WI38 (cell line): ENCODE measurements around the gene TRIM24.

Experiments used
- H3K4me3 ChIP-seq: 2 replicates; pipeline ENCODE4 v1.5.1; 2011; ENCODE audit warnings: low read depth, mild to moderate bottlenecking, control low read depth, low read length
- TF ChIP-seq, protein P1 (sequence below): IDR thresholded peaks from 2 replicates; pipeline ENCODE4 v1.5.1; 2012; ENCODE audit warnings: low read depth, mild to moderate bottlenecking, control low read depth, low read length

The TRIM24 gene

GRCh38 chr7:138549082-138549481 lies 89.0 kb downstream of the TRIM24 start:
- H3K4me3 ChIP-seq, result no peak overlapping the region
- TF ChIP-seq, protein P1, sequence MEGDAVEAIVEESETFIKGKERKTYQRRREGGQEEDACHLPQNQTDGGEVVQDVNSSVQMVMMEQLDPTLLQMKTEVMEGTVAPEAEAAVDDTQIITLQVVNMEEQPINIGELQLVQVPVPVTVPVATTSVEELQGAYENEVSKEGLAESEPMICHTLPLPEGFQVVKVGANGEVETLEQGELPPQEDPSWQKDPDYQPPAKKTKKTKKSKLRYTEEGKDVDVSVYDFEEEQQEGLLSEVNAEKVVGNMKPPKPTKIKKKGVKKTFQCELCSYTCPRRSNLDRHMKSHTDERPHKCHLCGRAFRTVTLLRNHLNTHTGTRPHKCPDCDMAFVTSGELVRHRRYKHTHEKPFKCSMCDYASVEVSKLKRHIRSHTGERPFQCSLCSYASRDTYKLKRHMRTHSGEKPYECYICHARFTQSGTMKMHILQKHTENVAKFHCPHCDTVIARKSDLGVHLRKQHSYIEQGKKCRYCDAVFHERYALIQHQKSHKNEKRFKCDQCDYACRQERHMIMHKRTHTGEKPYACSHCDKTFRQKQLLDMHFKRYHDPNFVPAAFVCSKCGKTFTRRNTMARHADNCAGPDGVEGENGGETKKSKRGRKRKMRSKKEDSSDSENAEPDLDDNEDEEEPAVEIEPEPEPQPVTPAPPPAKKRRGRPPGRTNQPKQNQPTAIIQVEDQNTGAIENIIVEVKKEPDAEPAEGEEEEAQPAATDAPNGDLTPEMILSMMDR, result no peak

- no peak overlapping the region for H3K4me3 ChIP-seq
- TF ChIP-seq, protein P1, result no peak
These were observed 90.3 kb downstream of the TRIM24 start for GRCh38 chr7:138550337-138550736.

DNA sequence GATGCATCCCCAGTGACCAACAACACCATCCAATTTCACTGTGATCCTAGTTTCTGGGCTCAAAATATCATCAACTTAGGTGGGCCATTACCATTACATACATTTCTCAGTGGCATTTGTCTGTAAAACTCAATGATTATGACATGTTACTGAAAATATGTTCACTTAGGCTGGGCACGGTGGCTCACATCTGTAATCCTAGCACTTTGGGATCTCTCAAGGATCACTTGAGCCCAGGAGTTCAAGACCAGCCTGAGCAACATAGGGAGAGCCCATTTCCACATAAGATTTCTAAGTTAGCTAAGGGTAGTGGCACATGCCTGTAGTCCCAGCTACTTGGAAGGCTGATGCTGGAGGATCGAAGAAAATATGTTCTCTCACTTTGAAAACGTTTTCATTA lies 91.0 kb downstream of the TRIM24 start:
- TF ChIP-seq, protein P1, result no peak

DNA sequence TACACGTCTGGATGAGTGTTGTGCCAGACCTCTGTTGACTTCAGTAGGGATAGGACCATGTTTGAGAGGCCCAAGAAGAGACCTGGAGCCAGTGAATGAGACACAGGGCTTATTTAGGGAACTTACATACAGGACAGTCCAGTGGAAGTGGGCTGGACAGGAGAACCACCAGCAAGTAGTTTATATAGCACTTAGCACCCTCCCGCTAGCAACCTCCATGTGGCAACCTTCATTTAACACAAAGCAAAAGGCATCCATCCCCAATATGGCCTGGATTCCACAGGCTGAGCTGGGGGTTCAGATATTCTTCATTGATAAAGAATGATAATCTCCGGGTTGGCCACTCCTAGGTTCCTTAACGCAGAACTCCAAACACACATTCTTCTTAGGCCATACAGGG lies 93.7 kb downstream of the TRIM24 start:
- TF ChIP-seq, protein P1, result no peak
- no peak overlapping the region for H3K4me3 ChIP-seq

More for the DNA sequence above, 91.0 kb downstream of the TRIM24 start:
- no peak overlapping the region for H3K4me3 ChIP-seq

DNA sequence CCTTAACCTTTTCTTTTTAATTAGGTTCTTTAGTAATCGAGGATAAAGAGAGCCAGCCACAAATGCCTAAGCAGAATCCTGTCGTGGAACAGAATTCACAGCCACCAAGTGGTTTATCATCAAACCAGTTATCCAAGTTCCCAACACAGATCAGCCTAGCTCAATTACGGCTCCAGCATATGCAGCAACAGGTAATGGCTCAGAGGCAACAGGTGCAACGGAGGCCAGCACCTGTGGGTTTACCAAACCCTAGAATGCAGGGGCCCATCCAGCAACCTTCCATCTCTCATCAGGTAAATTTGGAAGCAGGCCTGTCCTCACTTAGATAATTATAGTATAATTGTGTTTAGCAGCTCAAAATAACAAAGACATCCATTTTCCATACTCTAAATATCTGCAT lies 94.6 kb downstream of the TRIM24 start:
- TF ChIP-seq, protein P1, result no peak

GRCh38 chr7:138555684-138556083 lies 95.6 kb downstream of the TRIM24 start:
- TF ChIP-seq, protein P1, result no peak
- no peak overlapping the region for H3K4me3 ChIP-seq

More for the DNA sequence above, 94.6 kb downstream of the TRIM24 start:
- no peak overlapping the region for H3K4me3 ChIP-seq

- H3K4me3 ChIP-seq, result no peak overlapping the region
- TF ChIP-seq, protein P1, result no peak
These were observed 96.9 kb downstream of the TRIM24 start for GRCh38 chr7:138556771-138557484.
